Liver (tissue), 9 donors: Measurements from ENCODE around the gene SLC9B1. TPM values are rescaled to one million over a fixed set of nuclear protein-coding genes. Genes with fewer than 3 reads are reported as not detected.
"Not testable (repeated sequence)": the region's sequence is repeated elsewhere in the genome, so short reads cannot be mapped to it uniquely, and the experiment has no call there.

ENCODE experiments used
- DNase-seq: peaks from one replicate; pipeline ENCODE4 v3.0.0-alpha.2; 2017; ENCODE audit warnings: low spot score
- H3K27ac ChIP-seq, 2 donors: one replicate each; pipeline ENCODE4 v1.7.0; 2013; ENCODE audit warnings: inconsistent platforms in 2 of 2, low read length in 2 of 2, control low read depth in 1 of 2, low read depth in 1 of 2, mild to moderate bottlenecking in 1 of 2
- H3K27me3 ChIP-seq, 4 donors: one replicate each; pipeline versions ENCODE4 v1.6.1 to v1.7.0; 2013; ENCODE audit warnings: low read length in 3 of 4, inconsistent platforms in 1 of 4, mild to moderate bottlenecking in 1 of 4, moderate library complexity in 1 of 4; ENCODE audit not compliant: control insufficient read depth in 4 of 4, insufficient read depth in 4 of 4
- H3K36me3 ChIP-seq, 4 donors: one replicate each; pipeline versions ENCODE4 v1.6.1 to v1.7.0; 2013; ENCODE audit warnings: low read length in 3 of 4, mild to moderate bottlenecking in 3 of 4, low read depth in 1 of 4, moderate library complexity in 1 of 4; ENCODE audit not compliant: control insufficient read depth in 4 of 4, insufficient read depth in 3 of 4
- H3K4me1 ChIP-seq, 4 donors: one replicate each; pipeline versions ENCODE4 v1.6.1 to v1.7.0; 2013; ENCODE audit warnings: low read length in 3 of 4, mild to moderate bottlenecking in 3 of 4, moderate library complexity in 1 of 4; ENCODE audit not compliant: control insufficient read depth in 4 of 4, insufficient read depth in 4 of 4
- H3K4me3 ChIP-seq, 3 donors: one replicate each; pipeline versions ENCODE4 v1.6.1 to v1.7.0; 2013; ENCODE audit warnings: low read length in 3 of 3, control low read depth in 1 of 3, low read depth in 1 of 3, mild to moderate bottlenecking in 1 of 3
- H3K9ac ChIP-seq, 2 donors: one replicate each; pipeline ENCODE4 v1.7.0; 2013; ENCODE audit warnings: low read length in 2 of 2, mild to moderate bottlenecking in 2 of 2, moderate library complexity in 2 of 2, control low read depth in 1 of 2, low read depth in 1 of 2
- H3K9me3 ChIP-seq, 4 donors: one replicate each; pipeline versions ENCODE4 v1.6.1 to v1.7.0; 2013; ENCODE audit warnings: low read length in 3 of 4; ENCODE audit not compliant: control insufficient read depth in 4 of 4
- GABPA ChIP-seq, 2 donors: IDR thresholded peaks in 1 of 2; conservative IDR thresholded peaks in 1 of 2; 2 replicates each; pipeline ENCODE4 v1.6.1; 2016; ENCODE audit warnings: antibody characterized with exemption in 2 of 2, mild to moderate bottlenecking in 1 of 2, moderate library complexity in 1 of 2
- HNF4A ChIP-seq, 2 donors: conservative IDR thresholded peaks; 2 replicates each; pipeline ENCODE4 v1.6.1; 2016; ENCODE audit warnings: antibody characterized with exemption in 2 of 2, mild to moderate bottlenecking in 2 of 2
- RXRA ChIP-seq, 2 donors: IDR thresholded peaks; 2 replicates each; pipeline ENCODE4 v1.6.1; 2017 to 2018; ENCODE audit warnings: antibody characterized with exemption in 2 of 2, mild to moderate bottlenecking in 1 of 2
- YY1 ChIP-seq: IDR thresholded peaks from 2 replicates; pipeline ENCODE4 v1.6.1; 2016; ENCODE audit warnings: antibody characterized with exemption, mild to moderate bottlenecking
- WGBS: extraction: QIAGEN DNeasy Blood & Tissue Kit; methylation state at CpG from one replicate; pipeline ENCODE4 v1.1.7; 2013; 5-methylcytosine and 5-hydroxymethylcytosine counted together
- polyA plus RNA-seq, 2 donors: library from polyadenylated mRNA; stranded (reverse) in 1 of 2; unstranded in 1 of 2; fragments of 200-250 nt in 1 of 2; fragments of >200 nt in 1 of 2; fragmentation: Nextera tagmentation in 1 of 2; extraction: Ambion mirVana in 1 of 2; gene quantifications; one replicate each; pipeline versions ENCODE4 v1.2.1 to v1.2.3, GENCODE V29; 2013 to 2015
- total RNA-seq, 2 donors: library from RNA; depleted of rRNA; stranded (reverse); fragments of >200 nt; gene quantifications; one replicate each; pipeline ENCODE4 v1.2.3, GENCODE V29; 2014
- TF ChIP-seq, protein P1 (sequence below): IDR thresholded peaks from 2 replicates; pipeline ENCODE4 v1.6.1; 2016; ENCODE audit warnings: antibody characterized with exemption, mild to moderate bottlenecking
- TF ChIP-seq, protein P2 (sequence below): fragments of 150-350 bp; IDR thresholded peaks from 2 replicates; pipeline ENCODE4 v1.5.1; 2017; ENCODE audit warnings: improper control_type of control experiment, low read depth, low read length; ENCODE audit not compliant: missing input control
- TF ChIP-seq, protein P3 (sequence below): IDR thresholded peaks from 2 replicates; pipeline ENCODE4 v1.6.1; 2016; ENCODE audit warnings: antibody characterized with exemption
- donor health status: healthy.
- donor health status: healthy.
- donor health status: healthy.
- donor health status: healthy.
- donor health status: healthy.

SLC9B1 gene
- total and polyA plus RNA-seq, 4 donors: 0.19 to 0.51 (median 0.50) TPM; not detected in 1

DNA sequence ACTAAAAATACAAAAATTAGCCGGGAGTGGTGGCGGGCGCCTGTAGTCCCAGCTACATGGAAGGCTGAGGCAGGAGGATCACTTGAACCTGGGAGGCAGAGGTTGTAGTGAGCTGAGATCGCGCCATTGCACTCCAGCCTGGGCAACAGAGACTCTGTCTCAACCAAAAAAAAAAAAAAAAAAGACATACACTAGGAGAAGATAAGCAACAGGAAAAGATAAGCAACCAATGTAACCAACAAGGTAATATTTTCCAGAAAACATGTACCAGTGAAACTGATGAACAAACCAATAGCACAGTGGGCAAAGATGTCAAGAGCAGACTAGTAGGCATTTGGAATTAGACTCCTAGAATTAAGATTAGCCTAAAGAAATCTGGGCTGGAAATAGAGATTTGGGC, 154.2 kb downstream of the SLC9B1 start:
- not testable (repeated sequence) for H3K9ac ChIP-seq, DNase-seq, H3K27me3 ChIP-seq, H3K27ac ChIP-seq, H3K36me3 ChIP-seq, H3K4me3 ChIP-seq, H3K9me3 ChIP-seq
- WGBS: 96% methylated on average over 5 of the region's 5 CpGs
- peaks cover 2 to 11% (median 9%) of the 10 kb centered on the region in 4 donors for H3K4me1 ChIP-seq

GRCh38 chr4:102862747-102863146, 156.8 kb downstream of the SLC9B1 start:
- no peak overlapping the region for H3K9ac ChIP-seq
- H3K27me3 ChIP-seq: no peaks in the 10 kb centered on the region
- H3K9me3 ChIP-seq: peaks cover 0 to 4% (median under 1%) of the 10 kb centered on the region in 4 donors
- H3K4me3 ChIP-seq: no peak overlapping the region
- H3K27ac ChIP-seq: no peak overlapping the region
- no peaks in the 10 kb centered on the region for H3K36me3 ChIP-seq
- TF ChIP-seq HNF4A (conservative IDR thresholded peaks at IDR 0.05) (peak in 1 of 2 donors; percentile 7), RXRA (IDR thresholded peaks at IDR 0.05) (no peak)
- 98% methylated on average over 1 of the region's 1 CpG for WGBS
- peaks cover 0 to 6% (median 5%) of the 10 kb centered on the region in 4 donors for H3K4me1 ChIP-seq
- no peak for DNase-seq

DNA sequence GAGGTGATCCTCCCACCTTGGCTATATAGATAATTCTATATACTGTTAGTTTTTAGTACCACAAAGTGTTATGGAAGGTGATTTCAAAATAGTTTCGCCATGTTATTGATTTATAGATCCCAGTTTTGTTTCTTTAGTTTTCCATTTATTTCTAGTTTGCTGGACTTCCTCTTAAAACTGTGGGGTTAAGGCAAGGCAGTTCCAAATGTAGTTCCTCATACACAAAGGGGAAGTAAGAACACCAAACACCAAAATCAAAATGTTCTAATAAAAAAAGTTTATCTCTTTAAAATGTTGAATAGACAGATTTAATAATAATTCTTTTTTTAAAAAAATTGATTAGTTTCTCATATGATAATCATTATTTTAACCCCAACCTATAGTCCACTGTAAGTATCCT, 157.5 kb downstream of the SLC9B1 start:
- no peak overlapping the region for H3K27ac ChIP-seq
- 51% methylated on average over 1 of the region's 1 CpG for WGBS

More for the DNA sequence above, 157.5 kb downstream of the SLC9B1 start:
- Histone ChIP-seq H3K9ac (no peak overlapping the region), H3K4me3 (no peak overlapping the region), H3K27me3 (no peaks in the 10 kb centered on the region), H3K36me3 (no peaks in the 10 kb centered on the region), H3K4me1 (peaks cover 0 to 6% (median 3%) of the 10 kb centered on the region in 4 donors), H3K9me3 (peaks cover 0 to 4% (median under 1%) of the 10 kb centered on the region in 4 donors)
- DNase-seq: no peak
- TF ChIP-seq, protein P1, sequence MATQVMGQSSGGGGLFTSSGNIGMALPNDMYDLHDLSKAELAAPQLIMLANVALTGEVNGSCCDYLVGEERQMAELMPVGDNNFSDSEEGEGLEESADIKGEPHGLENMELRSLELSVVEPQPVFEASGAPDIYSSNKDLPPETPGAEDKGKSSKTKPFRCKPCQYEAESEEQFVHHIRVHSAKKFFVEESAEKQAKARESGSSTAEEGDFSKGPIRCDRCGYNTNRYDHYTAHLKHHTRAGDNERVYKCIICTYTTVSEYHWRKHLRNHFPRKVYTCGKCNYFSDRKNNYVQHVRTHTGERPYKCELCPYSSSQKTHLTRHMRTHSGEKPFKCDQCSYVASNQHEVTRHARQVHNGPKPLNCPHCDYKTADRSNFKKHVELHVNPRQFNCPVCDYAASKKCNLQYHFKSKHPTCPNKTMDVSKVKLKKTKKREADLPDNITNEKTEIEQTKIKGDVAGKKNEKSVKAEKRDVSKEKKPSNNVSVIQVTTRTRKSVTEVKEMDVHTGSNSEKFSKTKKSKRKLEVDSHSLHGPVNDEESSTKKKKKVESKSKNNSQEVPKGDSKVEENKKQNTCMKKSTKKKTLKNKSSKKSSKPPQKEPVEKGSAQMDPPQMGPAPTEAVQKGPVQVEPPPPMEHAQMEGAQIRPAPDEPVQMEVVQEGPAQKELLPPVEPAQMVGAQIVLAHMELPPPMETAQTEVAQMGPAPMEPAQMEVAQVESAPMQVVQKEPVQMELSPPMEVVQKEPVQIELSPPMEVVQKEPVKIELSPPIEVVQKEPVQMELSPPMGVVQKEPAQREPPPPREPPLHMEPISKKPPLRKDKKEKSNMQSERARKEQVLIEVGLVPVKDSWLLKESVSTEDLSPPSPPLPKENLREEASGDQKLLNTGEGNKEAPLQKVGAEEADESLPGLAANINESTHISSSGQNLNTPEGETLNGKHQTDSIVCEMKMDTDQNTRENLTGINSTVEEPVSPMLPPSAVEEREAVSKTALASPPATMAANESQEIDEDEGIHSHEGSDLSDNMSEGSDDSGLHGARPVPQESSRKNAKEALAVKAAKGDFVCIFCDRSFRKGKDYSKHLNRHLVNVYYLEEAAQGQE: no peak
- TF ChIP-seq RXRA (IDR thresholded peaks at IDR 0.05) (no peak), GABPA (IDR thresholded peaks at IDR 0.05 in 1 of 2, conservative IDR thresholded peaks at IDR 0.05 in 1 of 2) (no peak), YY1 (no peak)
- TF ChIP-seq, protein P2, sequence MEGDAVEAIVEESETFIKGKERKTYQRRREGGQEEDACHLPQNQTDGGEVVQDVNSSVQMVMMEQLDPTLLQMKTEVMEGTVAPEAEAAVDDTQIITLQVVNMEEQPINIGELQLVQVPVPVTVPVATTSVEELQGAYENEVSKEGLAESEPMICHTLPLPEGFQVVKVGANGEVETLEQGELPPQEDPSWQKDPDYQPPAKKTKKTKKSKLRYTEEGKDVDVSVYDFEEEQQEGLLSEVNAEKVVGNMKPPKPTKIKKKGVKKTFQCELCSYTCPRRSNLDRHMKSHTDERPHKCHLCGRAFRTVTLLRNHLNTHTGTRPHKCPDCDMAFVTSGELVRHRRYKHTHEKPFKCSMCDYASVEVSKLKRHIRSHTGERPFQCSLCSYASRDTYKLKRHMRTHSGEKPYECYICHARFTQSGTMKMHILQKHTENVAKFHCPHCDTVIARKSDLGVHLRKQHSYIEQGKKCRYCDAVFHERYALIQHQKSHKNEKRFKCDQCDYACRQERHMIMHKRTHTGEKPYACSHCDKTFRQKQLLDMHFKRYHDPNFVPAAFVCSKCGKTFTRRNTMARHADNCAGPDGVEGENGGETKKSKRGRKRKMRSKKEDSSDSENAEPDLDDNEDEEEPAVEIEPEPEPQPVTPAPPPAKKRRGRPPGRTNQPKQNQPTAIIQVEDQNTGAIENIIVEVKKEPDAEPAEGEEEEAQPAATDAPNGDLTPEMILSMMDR: no peak
- TF ChIP-seq, protein P3, sequence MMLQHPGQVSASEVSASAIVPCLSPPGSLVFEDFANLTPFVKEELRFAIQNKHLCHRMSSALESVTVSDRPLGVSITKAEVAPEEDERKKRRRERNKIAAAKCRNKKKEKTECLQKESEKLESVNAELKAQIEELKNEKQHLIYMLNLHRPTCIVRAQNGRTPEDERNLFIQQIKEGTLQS: no peak
